Heart left ventricle (tissue), 16 donors: ENCODE results near the gene CPNE5. TPM values are rescaled to one million over a fixed set of nuclear protein-coding genes. Genes with fewer than 3 reads are reported as not detected.

ENCODE experiments used
- ATAC-seq, 4 donors: fragments of 200-7000 bp; cut with Tn5 transposase; one replicate each; pipeline ENCODE4 v1.9.1; 2020 to 2022; ENCODE audit warnings: moderate library complexity in 4 of 4, mild to moderate bottlenecking in 3 of 4, moderate number of reproducible peaks in 1 of 4
- DNase-seq, 5 donors: peaks; one replicate each; pipeline ENCODE4 v3.0.0-alpha.2; 2020
- H3K27ac ChIP-seq, 12 donors: fragments of 200-600 bp; sonication (generic) in 4 of 12; one replicate each; pipeline versions ENCODE4 v1.5.0 to v1.8.0; 2016 to 2022; ENCODE audit warnings: mild to moderate bottlenecking in 2 of 12
- H3K27me3 ChIP-seq, 9 donors: fragments of 200-600 bp; sonication (generic) in 2 of 9; one replicate each; pipeline versions ENCODE4 v1.5.1 to v1.8.0; 2016 to 2022; ENCODE audit warnings: mild to moderate bottlenecking in 3 of 9
- H3K36me3 ChIP-seq, 9 donors: fragments of 200-600 bp; sonication (generic) in 2 of 9; one replicate each; pipeline versions ENCODE4 v1.5.0 to v1.8.0; 2018 to 2022; ENCODE audit warnings: mild to moderate bottlenecking in 2 of 9
- H3K4me1 ChIP-seq, 12 donors: fragments of 200-600 bp; sonication (generic) in 4 of 12; one replicate each; pipeline versions ENCODE4 v1.5.0 to v1.8.0; 2016 to 2022; ENCODE audit warnings: mild to moderate bottlenecking in 3 of 12
- H3K4me3 ChIP-seq, 12 donors: fragments of 200-600 bp; sonication (generic) in 4 of 12; one replicate each; pipeline versions ENCODE4 v1.5.0 to v1.8.0; 2017 to 2022; ENCODE audit warnings: mild to moderate bottlenecking in 9 of 12, moderate library complexity in 4 of 12
- H3K9me3 ChIP-seq, 12 donors: fragments of 200-600 bp; sonication (generic) in 4 of 12; one replicate each; pipeline versions ENCODE4 v1.5.0 to v1.8.0; 2016 to 2022; ENCODE audit warnings: mild to moderate bottlenecking in 1 of 12
- POLR2A ChIP-seq, 2 donors: fragments of 450-650 bp; IDR thresholded peaks; one replicate each; pipeline ENCODE4 v1.6.1; 2017; ENCODE audit warnings: antibody characterized with exemption in 2 of 2, mild to moderate bottlenecking in 2 of 2, moderate library complexity in 2 of 2
- WGBS, 4 donors: extraction: QIAGEN DNeasy Blood & Tissue Kit in 2 of 4; methylation state at CpG; one replicate each; pipeline versions ENCODE4 v1.1.5 to v1.1.7; 2013 to 2018; 5-methylcytosine and 5-hydroxymethylcytosine counted together
- intact Hi-C, 10 donors: fragments of 100-400 bp; cut with DNase I; formaldehyde crosslinking; loops; one replicate each; pipeline versions ENCODE4 v1.11.1 to v1.14.2; 2022
- polyA plus RNA-seq, 2 donors: library from polyadenylated mRNA; stranded (reverse); fragments of 200-250 nt; gene quantifications; one replicate each; pipeline ENCODE4 v1.2.3, GENCODE V29; 2013
- total RNA-seq, 9 donors: library from RNA; depleted of rRNA in 2 of 9; stranded (reverse); fragments of >200 nt in 2 of 9; fragmentation: NEBNext Ultra II Directional in 3 of 9; extraction: Animal tissue kit (Norgen Biotek cat#: 25700) in 3 of 9; gene quantifications; one replicate each; pipeline versions ENCODE4 v1.1.0 to v1.2.4, GENCODE V29; 2016 to 2023
- TF ChIP-seq, protein P1 (sequence below), 12 donors: fragments of 200-600 bp; sonication (generic) in 4 of 12; IDR thresholded peaks; one replicate each; pipeline versions ENCODE4 v1.5.0 to v1.8.0; 2018 to 2022; ENCODE audit warnings: antibody characterized with exemption in 12 of 12, mild to moderate bottlenecking in 5 of 12
- donor health status: ischemic (EF 13 %, LVEDD 7.1; RV severe dilation, severe dysfunction).
- donor health status: healthy with polysubstance abuse.
- donor health status: DM: no; HTN: yes; CAD: no.
- donor health status: DM: no; HTN: no; CAD: no.
- donor health status: ischemic (EF 25% LVEDD 6.9; RV normal size, moderate dysfunction).
- donor health status: ischemic (EF 25% LVEDD 5.7; RV mildly dilated, moderate dysfunction).
- donor health status: healthy.
- donor health status: DM: yes; HTN: yes; CAD: no.
- donor health status: ischemic (EF 35%, LVEDD 5.7; RV mildly dilated, moderate dysfunction).
- donor health status: nonischemic (EF 11% LVEDD 7.7; RV severe dilation, severe dysfunction).
- donor health status: DM: yes; HTN: yes; CAD: no.
- donor health status: PGD.
- donor health status: ischemic (EF 29% LVEDD 5.4; RV normal size, mild dysfunction).
- donor health status: nonischemic (EF 23%, LVEDD 6.1; RV moderate dilation, normal function).

CPNE5 gene
- total and polyA plus RNA-seq, 11 donors: 4.0 to 111 (median 13.4) TPM

DNA sequence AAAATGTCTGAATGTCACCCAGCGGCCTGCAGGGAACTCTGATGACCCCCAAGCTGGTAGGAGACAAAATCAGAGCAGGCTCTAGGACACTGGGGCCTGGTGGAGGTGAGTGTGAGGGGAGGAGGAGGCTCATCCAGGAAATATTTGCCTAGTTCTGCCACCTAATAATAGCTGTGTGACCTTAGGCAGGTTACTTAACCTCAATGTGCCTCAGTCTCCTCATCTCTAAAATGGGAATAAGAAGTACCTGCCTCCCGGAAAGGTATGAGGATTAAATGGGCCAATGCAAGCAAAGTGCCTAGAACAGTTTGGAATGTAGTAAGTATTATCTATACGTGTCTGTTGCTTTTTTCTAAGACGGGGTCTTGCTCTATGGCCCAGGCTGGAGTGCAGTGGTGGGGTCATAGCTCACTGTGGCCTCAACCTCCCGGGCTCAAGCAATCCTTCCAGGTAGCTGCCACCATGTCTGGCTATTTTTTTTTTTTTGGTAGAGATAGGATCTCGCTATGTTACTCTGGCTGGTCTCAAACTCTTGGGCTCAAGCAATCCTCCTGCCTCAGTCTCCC is 81.2 kb downstream of the CPNE5 start:
- intact Hi-C loops: loop anchor here (2.0 to 10.0 kb wide), 10 partner anchors 73 to 336 kb away; no protein-coding TSS in a partner anchor
- DNase-seq (no peak), ATAC-seq (no peak)
- peaks cover 0 to 5% (median 0%) of the 10 kb centered on the region in 9 donors for H3K36me3 ChIP-seq
- TF ChIP-seq POLR2A (IDR thresholded peaks at IDR 0.05): no peak
- TF ChIP-seq, protein P1, sequence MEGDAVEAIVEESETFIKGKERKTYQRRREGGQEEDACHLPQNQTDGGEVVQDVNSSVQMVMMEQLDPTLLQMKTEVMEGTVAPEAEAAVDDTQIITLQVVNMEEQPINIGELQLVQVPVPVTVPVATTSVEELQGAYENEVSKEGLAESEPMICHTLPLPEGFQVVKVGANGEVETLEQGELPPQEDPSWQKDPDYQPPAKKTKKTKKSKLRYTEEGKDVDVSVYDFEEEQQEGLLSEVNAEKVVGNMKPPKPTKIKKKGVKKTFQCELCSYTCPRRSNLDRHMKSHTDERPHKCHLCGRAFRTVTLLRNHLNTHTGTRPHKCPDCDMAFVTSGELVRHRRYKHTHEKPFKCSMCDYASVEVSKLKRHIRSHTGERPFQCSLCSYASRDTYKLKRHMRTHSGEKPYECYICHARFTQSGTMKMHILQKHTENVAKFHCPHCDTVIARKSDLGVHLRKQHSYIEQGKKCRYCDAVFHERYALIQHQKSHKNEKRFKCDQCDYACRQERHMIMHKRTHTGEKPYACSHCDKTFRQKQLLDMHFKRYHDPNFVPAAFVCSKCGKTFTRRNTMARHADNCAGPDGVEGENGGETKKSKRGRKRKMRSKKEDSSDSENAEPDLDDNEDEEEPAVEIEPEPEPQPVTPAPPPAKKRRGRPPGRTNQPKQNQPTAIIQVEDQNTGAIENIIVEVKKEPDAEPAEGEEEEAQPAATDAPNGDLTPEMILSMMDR (IDR thresholded peaks at IDR 0.05): no peak
- no peak overlapping the region for H3K27ac ChIP-seq
- 77 to 90% (median 85%) methylated on average over 6 of the region's 6 CpGs for WGBS, 4 donors
- no peak overlapping the region for H3K4me3 ChIP-seq
- H3K27me3 ChIP-seq: no peaks in the 10 kb centered on the region
- H3K4me1 ChIP-seq: peaks cover 0 to 58% (median 5%) of the 10 kb centered on the region in 12 donors
- no peaks in the 10 kb centered on the region for H3K9me3 ChIP-seq

DNA sequence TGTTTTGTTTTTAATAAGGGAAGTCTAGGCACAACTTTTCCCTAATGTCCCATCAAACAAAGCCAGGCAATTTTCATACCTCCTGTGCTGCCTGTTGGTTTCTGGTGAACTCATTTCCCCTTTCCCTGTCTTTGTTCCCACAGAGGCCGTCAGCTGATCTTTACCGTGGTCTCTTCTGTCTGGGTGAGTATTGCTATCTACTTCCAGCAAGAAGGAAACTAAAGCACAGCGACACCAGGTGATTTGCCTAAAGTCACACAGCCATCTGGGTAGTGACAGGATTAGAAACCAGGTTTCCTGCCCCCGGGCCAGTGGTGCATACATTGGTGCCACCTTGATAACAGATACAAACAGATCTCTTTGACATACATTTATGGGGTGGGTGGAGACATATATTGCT is 82.0 kb downstream of the CPNE5 start:
- peaks cover 0 to 5% (median 0%) of the 10 kb centered on the region in 9 donors for H3K36me3 ChIP-seq
- no peaks in the 10 kb centered on the region for H3K27me3 ChIP-seq
- TF ChIP-seq, protein P1 (IDR thresholded peaks at IDR 0.05): peak in 1 of 12 donors; percentile 1
- no peak for TF ChIP-seq POLR2A (IDR thresholded peaks at IDR 0.05)
- no peak overlapping the region for H3K4me3 ChIP-seq
- 62 to 65% (median 63%) methylated on average over 4 of the region's 4 CpGs for WGBS, 4 donors
- ATAC-seq (peak in 1 of 4 donors; percentile 34), DNase-seq (no peak)
- peaks cover 0 to 66% (median 5%) of the 10 kb centered on the region in 12 donors for H3K4me1 ChIP-seq
- intact Hi-C loops: loop anchor here in 7 of 10 donors (5.0 to 10.0 kb wide), 6 partner anchors 72 to 335 kb away; no protein-coding TSS in a partner anchor
- H3K9me3 ChIP-seq: no peaks in the 10 kb centered on the region
- peak overlapping the region in 3 of 12 donors; percentile 13 to 62 (median 17) for H3K27ac ChIP-seq

- Histone ChIP-seq H3K27ac (peak overlapping the region in 4 of 12 donors; percentile 9 to 62 (median 21)), H3K27me3 (no peaks in the 10 kb centered on the region), H3K4me1 (peaks cover 0 to 70% (median 5%) of the 10 kb centered on the region in 12 donors), H3K36me3 (peaks cover 0 to 5% (median 0%) of the 10 kb centered on the region in 9 donors), H3K4me3 (no peak overlapping the region), H3K9me3 (no peaks in the 10 kb centered on the region)
- 64 to 74% (median 68%) methylated on average over 7 to 8 of the region's 8 CpGs for WGBS, 4 donors
- DNase-seq (no peak), ATAC-seq (peak in 1 of 4 donors; percentile 6)
- intact Hi-C loops: loop anchor here in 7 of 10 donors (5.0 to 10.0 kb wide), 6 partner anchors 72 to 334 kb away; no protein-coding TSS in a partner anchor
- TF ChIP-seq, protein P1 (IDR thresholded peaks at IDR 0.05): peak in 1 of 12 donors; percentile 1
- TF ChIP-seq POLR2A (IDR thresholded peaks at IDR 0.05): no peak
These were observed 82.5 kb downstream of the CPNE5 start for GRCh38 chr6:36756786-36757185.
